SJCRH30 (cell line): Measurements from ENCODE around the gene COPB1. TPM values are rescaled to one million over a fixed set of nuclear protein-coding genes. Genes with fewer than 3 reads are reported as not detected.
A peak's percentile ranks its signal among the peaks of the same experiment; 100 is the strongest.

Experiments
- DNase-seq, 2 experiments: peaks; one replicate each; pipeline ENCODE4 v3.0.0-alpha.2; 2015 to 2020
- H3K27ac ChIP-seq: fragments of 250-450 bp; sonication (Bioruptor Pico); 2 replicates; pipeline ENCODE4 v1.5.1; 2020; ENCODE audit warnings: mild to moderate bottlenecking, moderate library complexity
- H3K27me3 ChIP-seq: fragments of 250-450 bp; sonication (Bioruptor Pico); 2 replicates; pipeline ENCODE4 v1.5.1; 2020; ENCODE audit warnings: mild to moderate bottlenecking, moderate library complexity
- H3K36me3 ChIP-seq: fragments of 250-450 bp; sonication (Bioruptor Pico); 2 replicates; pipeline ENCODE4 v1.5.1; 2020; ENCODE audit warnings: mild to moderate bottlenecking, moderate library complexity
- H3K4me1 ChIP-seq: fragments of 250-450 bp; sonication (Bioruptor Pico); 2 replicates; pipeline ENCODE4 v1.5.1; 2020; ENCODE audit warnings: mild to moderate bottlenecking, moderate library complexity
- H3K4me3 ChIP-seq: fragments of 250-450 bp; sonication (Bioruptor Pico); 2 replicates; pipeline ENCODE4 v1.5.1; 2020; ENCODE audit warnings: mild to moderate bottlenecking, moderate library complexity
- H3K9me3 ChIP-seq: fragments of 250-450 bp; sonication (Bioruptor Pico); replicated peaks from 2 replicates; pipeline ENCODE4 v1.5.1; 2020; ENCODE audit warnings: mild to moderate bottlenecking, moderate library complexity
- total RNA-seq: library from RNA; depleted of rRNA; stranded (reverse); fragments of >200 nt; shearing (Covaris generic); gene quantifications from 2 replicates; pipeline ENCODE4 v1.2.3, GENCODE V29; 2014

COPB1 gene
- total RNA-seq, 1 experiment from 2014 or later = 195 TPM

DNA sequence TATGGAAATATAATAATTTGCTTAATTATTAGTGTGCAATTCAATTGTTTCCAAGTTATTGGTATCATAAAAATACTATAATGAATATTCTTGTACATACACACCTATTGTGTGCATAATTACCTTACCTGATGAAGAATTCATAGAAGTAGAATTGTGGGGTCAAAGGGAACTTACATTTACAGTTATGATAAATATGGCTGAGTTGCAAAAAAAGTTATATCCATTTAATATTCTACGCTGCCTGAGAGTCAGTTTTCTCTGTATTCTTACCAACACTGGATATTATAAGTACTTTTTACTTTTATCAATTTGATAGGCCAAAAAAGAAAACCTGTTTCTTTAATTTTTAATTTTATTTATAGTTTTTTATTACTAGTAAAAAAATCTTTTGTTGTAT is 22.6 kb upstream of the COPB1 start:
- peaks cover 3% of the 10 kb centered on the region for H3K36me3 ChIP-seq
- no peak for DNase-seq
- no peaks in the 10 kb centered on the region for H3K27me3 ChIP-seq
- no peaks in the 10 kb centered on the region for H3K9me3 ChIP-seq
- H3K4me1 ChIP-seq = no peaks in the 10 kb centered on the region
- H3K27ac ChIP-seq = no peak overlapping the region
- H3K4me3 ChIP-seq = no peak overlapping the region

DNA sequence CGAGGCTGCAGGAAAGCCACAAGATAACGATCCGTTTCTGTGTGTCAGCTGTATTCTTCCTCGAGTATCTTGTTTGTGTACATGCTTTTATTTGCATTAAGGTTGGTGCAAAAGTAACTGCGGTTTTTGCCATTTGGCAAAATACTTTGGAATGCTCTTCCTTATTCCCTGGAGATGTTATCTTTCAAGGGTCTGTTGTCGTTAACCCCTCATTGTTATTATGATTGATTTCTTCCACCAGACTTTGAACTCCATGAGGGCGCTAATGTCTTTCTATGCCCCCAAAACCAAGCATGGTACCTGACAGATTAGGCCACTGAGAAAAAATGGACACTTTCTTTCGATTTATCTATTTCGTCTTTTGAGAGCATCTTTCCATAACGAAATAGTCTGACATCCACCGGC is 21.1 kb upstream of the COPB1 start:
- Histone ChIP-seq H3K36me3 (peaks cover 17% of the 10 kb centered on the region), H3K27me3 (no peaks in the 10 kb centered on the region), H3K4me1 (no peaks in the 10 kb centered on the region), H3K27ac (peak overlapping the region; percentile 81), H3K9me3 (no peaks in the 10 kb centered on the region), H3K4me3 (peak overlapping the region; percentile 80)
- no peak for DNase-seq

DNA sequence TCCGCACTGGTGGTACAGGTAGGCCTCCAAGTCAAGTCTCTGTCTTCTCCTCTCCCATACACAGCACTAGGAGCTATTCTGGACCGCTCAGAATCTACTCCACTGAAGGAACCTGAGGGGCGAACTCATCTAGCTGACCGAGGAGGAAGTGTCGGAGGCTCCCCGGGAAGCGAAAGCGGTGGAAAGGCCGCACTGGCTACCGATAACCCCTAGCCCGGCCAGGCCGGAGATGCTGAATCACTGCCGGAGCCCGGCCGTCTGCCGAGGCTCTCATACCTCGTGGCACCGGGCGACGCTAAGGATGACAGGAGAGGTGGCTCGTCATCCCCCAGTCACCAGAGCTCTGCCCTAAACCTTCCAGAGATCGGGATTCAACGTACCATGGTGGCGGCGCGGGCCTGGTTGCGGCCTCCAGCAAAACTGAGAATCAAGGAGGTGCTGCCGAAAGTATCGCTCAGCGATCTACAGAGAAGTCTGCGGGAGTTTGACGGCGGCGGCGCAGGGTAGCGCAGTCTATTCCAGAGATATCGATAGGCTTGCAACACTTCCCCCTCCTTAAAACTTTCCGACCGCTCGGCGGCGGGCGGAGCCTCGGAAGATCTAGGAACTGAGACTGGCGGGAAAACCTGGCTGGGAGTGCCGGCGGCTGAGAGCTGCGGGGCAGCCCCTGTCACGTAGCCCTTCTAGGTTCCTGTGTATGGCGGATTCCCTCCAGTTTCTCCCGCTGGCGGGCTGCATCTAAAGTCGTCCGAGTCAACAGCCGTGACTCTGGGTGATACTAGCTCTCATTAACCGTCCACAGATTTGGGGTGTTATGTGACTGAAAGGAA is 20.5 kb upstream of the COPB1 start, which contains the start of gene PSMA1:
TSS of gene PSMA1 (minus strand) at position 470 of the 830 bp plus-strand sequence. CDS start at position 383, 87 bp downstream.
- peak; percentile 97 to 98 for DNase-seq

DNA sequence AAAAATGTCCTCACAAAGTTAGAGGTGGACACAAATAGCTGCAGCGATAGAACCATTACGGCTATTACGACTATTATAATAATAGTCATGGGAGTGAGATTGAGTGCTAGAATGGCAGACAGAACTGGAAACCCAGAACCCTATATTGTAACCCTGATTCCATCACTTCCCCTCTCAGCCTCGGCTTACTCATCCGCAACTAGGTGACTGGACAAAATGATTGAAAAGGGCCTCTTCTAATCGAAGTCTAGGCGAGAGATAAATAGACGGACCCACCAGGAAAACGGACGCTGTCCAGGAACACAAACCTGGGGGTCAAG is 19.9 kb upstream of the COPB1 start:
- H3K4me1 ChIP-seq = no peaks in the 10 kb centered on the region
- H3K4me3 ChIP-seq = peak overlapping the region; percentile 80
- peak overlapping the region; percentile 81 for H3K27ac ChIP-seq
- DNase-seq = no peak
- peaks cover 27% of the 10 kb centered on the region for H3K36me3 ChIP-seq
- H3K27me3 ChIP-seq = no peaks in the 10 kb centered on the region
- H3K9me3 ChIP-seq = no peaks in the 10 kb centered on the region

More for the DNA sequence above, 20.5 kb upstream of the COPB1 start, which contains the start of gene PSMA1:
- Histone ChIP-seq H3K4me3 (peak within 1 kb of the TSS; percentile 80), H3K27ac (peak within 1 kb of the TSS; percentile 81), H3K36me3 (peaks cover 21% of the 10 kb centered on the region), H3K4me1 (no peaks in the 10 kb centered on the region), H3K27me3 (no peaks in the 10 kb centered on the region), H3K9me3 (no peaks in the 10 kb centered on the region)

DNA sequence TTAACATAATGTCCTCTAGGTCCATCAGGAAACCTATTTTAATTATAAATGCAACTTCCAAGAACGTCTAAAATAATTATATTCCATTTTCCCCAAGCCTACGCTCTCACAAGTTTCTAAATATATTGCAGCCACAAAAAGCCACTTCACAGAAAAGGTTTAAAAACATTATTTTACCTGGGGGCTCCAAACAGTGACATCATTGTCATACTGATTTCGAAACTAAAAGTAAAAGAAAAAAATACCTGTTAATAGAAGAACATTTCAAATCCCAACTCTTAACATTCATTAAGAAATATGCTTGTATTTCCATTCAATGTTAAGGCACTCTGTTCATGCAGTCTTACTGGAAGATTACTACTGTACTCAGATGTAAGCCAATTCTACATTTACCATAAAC is 19.2 kb upstream of the COPB1 start:
- Histone ChIP-seq H3K4me1 (no peaks in the 10 kb centered on the region), H3K36me3 (peaks cover 34% of the 10 kb centered on the region), H3K27ac (no peak overlapping the region), H3K4me3 (peak overlapping the region; percentile 80), H3K9me3 (no peaks in the 10 kb centered on the region), H3K27me3 (no peaks in the 10 kb centered on the region)
- DNase-seq = no peak

DNA sequence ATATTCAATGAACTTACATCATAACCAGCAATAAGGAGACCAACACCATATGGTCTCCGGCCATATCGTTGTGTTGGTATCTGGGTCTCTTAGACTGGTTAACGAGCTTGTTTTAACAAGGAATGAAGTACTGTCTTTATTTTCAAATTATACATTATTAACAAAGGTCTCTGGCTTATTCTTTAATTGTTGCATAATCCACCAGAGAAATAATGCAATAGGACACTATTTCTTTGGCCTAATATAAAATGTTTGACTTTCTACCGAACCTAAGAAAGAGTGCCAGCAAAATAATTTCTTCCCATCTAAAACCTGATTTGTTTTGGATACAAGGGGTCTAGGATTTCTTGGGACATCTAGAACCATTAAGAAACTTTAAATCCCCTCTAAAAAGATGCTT is 14.2 kb upstream of the COPB1 start:
- Histone ChIP-seq H3K4me3 (no peak overlapping the region), H3K36me3 (peaks cover 79% of the 10 kb centered on the region), H3K27me3 (no peaks in the 10 kb centered on the region), H3K9me3 (no peaks in the 10 kb centered on the region), H3K27ac (no peak overlapping the region), H3K4me1 (no peaks in the 10 kb centered on the region)
- DNase-seq = no peak

DNA sequence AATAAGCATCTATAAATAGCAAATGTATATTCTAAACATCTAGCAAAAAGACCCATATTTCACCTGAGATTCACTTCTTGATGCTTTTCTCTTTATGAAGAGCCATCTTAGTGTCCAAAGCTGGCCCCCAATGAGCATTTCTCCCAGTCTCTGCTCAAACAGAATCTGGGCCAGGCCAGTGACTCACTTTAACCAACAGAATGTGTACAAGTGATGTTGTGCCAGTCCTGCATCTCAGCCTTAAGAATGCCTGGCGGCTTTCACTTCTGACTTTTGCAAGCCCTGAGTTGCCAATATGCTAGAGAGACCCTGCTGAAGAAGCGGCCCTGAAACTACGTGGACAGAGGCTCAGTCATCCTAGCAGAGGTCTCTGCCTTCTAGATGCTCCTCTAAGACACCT is 6.9 kb upstream of the COPB1 start:
- H3K27ac ChIP-seq = no peak overlapping the region
- no peak overlapping the region for H3K4me3 ChIP-seq
- H3K36me3 ChIP-seq = peaks cover 71% of the 10 kb centered on the region
- H3K27me3 ChIP-seq = no peaks in the 10 kb centered on the region
- DNase-seq = no peak
- no peaks in the 10 kb centered on the region for H3K9me3 ChIP-seq
- H3K4me1 ChIP-seq = no peaks in the 10 kb centered on the region

DNA sequence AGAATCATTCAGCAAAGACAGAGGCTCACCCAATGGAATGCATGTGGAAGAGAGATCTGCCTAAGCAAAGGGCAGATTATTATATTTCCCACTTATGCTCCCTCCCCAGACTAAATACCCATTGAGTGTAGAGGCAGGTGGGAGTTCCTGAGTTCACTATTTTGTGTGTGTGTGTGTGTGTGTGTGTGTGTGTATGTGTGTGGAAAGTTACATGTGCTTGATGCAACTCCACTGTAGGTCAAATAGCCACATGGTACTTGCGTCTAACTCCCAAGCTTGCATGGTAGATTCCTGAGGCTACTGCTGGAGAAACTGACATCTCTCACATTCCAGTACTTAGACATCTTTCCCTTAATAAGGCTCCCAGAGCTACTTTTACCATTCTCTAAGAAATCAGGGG is 3.4 kb upstream of the COPB1 start:
- H3K9me3 ChIP-seq = no peaks in the 10 kb centered on the region
- no peak for DNase-seq
- no peak overlapping the region for H3K27ac ChIP-seq
- no peaks in the 10 kb centered on the region for H3K27me3 ChIP-seq
- peaks cover 45% of the 10 kb centered on the region for H3K36me3 ChIP-seq
- H3K4me1 ChIP-seq = no peaks in the 10 kb centered on the region
- no peak overlapping the region for H3K4me3 ChIP-seq

DNA sequence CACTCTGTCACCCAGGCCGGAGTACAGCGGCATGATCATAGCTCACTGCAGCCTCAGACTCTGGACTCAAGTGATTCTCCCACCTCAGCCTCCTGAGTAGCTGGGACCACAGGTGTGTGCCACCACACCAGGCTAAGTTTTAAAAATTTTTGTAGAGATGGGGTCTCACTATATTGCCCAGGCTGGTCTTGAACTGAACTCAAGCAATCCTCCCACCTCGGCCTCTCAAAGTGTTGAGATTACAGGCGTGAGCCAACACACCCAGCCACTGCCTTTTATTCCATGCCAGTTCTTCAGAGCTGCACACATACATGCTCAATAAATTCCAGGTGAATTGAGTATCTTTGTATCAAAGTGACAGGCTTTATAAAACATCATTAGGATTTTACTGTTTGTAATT is 2.4 kb upstream of the COPB1 start:
- no peaks in the 10 kb centered on the region for H3K4me1 ChIP-seq
- peaks cover 45% of the 10 kb centered on the region for H3K36me3 ChIP-seq
- no peak overlapping the region for H3K4me3 ChIP-seq
- H3K9me3 ChIP-seq = no peaks in the 10 kb centered on the region
- no peak for DNase-seq
- no peak overlapping the region for H3K27ac ChIP-seq
- H3K27me3 ChIP-seq = no peaks in the 10 kb centered on the region

DNA sequence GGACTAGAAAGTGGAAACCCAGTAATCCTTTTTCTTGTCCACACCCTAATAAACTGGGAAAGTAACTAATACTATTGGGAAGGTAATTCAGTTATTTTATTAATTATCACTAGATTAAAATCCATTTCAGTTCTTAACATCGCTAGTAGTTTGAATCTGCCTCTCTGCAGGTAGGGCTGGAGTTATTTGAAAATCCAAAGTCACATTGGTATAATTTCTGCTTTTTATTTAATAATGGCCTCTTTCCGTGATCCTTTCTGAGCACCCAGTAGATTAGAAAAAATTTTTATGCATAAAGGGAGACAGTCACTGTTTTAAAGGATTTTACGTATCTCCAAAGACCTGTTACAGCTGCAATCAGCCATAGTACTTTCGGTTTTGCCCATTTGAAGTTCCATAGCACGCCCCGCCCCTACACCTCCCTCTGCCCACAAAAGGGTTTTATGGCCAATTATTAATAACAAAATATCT is 605 bp upstream of the COPB1 start:
- Histone ChIP-seq H3K4me1 (no peaks in the 10 kb centered on the region), H3K36me3 (peaks cover 45% of the 10 kb centered on the region), H3K27me3 (no peaks in the 10 kb centered on the region), H3K27ac (peak overlapping the region; percentile 57), H3K4me3 (peak overlapping the region; percentile 72), H3K9me3 (no peaks in the 10 kb centered on the region)
- DNase-seq = peak; percentile 42 to 55

DNA sequence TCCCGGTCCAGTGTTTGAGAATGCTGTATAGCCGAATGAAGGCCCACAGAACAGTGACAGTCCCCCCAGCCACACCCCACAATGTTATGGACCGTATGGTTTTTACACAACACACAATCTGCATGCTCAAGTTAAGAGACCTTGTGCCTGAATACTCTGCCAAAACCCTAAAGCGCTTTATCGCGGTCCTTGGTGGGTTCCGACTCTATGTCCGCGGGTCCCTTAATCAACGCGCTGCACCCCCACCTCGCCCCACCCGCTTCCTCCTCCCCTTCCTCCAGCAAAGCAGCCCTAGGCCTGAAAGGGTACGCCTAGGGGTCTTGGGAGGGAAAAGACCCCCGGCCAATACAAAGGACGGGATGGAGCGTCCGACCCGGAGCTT is 442 bp downstream of the COPB1 start:
- DNase-seq = peak; percentile 51 to 54
- H3K27me3 ChIP-seq = no peaks in the 10 kb centered on the region
- no peaks in the 10 kb centered on the region for H3K4me1 ChIP-seq
- peak overlapping the region; percentile 72 for H3K4me3 ChIP-seq
- H3K27ac ChIP-seq = no peak overlapping the region; the same call in 1 of the 2 replicates
- H3K36me3 ChIP-seq = peaks cover 47% of the 10 kb centered on the region
- H3K9me3 ChIP-seq = no peaks in the 10 kb centered on the region

DNA sequence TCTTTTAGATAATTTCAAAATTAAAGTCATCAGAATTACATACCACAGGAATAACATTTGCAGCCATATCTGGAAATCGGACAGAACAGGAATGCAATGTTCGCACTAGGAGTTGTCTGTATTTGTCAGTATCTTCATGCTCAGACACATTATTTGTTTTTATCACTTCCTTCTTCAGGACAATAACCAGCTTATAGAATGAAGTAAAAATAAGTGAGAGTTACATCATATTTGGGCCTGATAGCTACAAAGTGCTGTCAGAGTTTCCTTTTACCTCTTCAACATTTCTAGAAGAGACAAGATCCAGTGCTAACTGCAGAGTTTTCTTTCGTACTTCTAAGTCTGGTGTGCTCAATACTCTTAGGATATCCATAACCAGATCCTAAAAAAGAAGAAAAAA is 18.9 kb downstream of the COPB1 start:
- peaks cover 94% of the 10 kb centered on the region for H3K36me3 ChIP-seq
- no peak overlapping the region for H3K27ac ChIP-seq
- DNase-seq = no peak
- no peaks in the 10 kb centered on the region for H3K9me3 ChIP-seq
- H3K27me3 ChIP-seq = no peaks in the 10 kb centered on the region
- no peak overlapping the region for H3K4me3 ChIP-seq
- H3K4me1 ChIP-seq = no peaks in the 10 kb centered on the region

DNA sequence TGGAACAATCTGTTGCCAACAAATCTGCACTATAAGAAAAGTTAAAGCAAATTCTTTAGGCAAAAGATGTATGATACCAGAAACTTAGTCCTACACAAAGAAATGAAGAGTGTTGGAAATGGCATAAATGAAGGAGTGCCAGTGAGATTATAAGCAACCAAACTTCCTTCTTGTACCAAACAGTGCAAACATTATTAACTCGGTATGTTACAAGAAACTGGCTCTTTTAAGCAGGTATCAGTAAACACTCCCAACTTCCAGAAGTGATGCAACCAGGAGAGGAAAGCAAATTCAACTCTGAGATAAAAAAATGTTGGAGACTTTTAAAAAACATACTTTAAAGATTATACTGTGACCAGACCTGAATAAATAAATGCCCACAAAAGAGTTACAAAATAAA is 28.5 kb downstream of the COPB1 start:
- Histone ChIP-seq H3K27ac (no peak overlapping the region), H3K9me3 (no peaks in the 10 kb centered on the region), H3K4me1 (no peaks in the 10 kb centered on the region), H3K4me3 (no peak overlapping the region), H3K27me3 (no peaks in the 10 kb centered on the region), H3K36me3 (peaks cover 93% of the 10 kb centered on the region)
- no peak for DNase-seq

DNA sequence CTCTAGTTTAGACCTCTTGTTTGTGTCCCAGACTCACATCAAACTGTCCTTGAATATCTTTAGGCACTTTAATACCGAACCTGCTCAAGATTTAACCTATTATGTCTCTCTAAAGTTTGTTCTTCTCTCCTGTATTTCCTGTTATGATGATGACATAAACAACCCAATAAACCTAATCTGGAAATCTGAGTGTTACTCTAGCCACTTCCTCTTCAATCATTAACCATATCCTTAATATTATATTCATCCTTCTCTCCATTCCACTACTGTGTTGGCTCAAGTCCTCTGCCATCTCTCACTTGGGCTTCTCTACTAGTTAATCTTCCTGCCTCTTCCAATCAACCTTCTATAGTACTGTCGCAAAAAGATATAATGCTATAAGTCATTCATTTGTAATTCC is 36.0 kb downstream of the COPB1 start:
- Histone ChIP-seq H3K4me3 (no peak overlapping the region), H3K27me3 (no peaks in the 10 kb centered on the region), H3K4me1 (no peaks in the 10 kb centered on the region), H3K27ac (no peak overlapping the region), H3K9me3 (no peaks in the 10 kb centered on the region), H3K36me3 (peaks cover 96% of the 10 kb centered on the region)
- DNase-seq = no peak

DNA sequence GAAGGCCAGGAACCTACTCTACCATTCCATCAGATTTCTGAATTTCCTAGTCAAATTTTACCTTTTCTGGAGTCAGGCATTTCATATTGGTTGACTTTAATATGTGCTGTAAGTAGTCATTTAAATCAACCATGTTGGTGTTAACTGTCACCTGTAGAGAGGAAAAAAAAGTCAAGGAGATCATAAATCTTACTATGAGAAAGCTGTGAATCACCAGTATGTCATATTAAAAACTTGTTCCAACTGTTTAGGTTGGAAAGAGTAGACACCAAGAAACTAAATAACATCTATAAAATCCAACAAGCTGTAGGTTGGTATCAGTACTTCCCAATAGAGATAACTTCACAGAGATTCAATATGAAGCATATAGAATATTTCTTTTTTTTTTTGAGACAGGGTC is 39.5 kb downstream of the COPB1 start:
- Histone ChIP-seq H3K27me3 (no peaks in the 10 kb centered on the region), H3K4me1 (no peaks in the 10 kb centered on the region), H3K4me3 (no peak overlapping the region), H3K9me3 (no peaks in the 10 kb centered on the region), H3K27ac (no peak overlapping the region), H3K36me3 (peaks cover 74% of the 10 kb centered on the region)
- no peak for DNase-seq

DNA sequence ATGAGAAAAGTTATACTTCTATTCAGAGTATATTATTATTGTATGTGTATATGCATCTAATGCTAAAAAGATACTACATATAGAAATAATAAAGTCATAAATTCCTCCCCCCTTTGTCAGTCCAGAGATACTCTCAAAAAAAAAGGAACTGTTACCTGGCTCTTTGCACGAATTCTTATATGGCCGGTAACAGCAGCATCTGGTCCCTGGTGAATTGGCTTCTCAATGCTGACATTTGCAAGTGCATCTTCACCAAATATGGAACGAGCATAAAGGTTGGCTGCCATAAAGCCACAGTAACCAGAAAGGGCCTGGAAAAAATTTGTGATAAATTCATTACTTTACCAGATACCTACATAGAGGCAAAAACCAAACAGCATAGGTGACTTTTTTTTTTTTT is 41.2 kb downstream of the COPB1 start:
- DNase-seq = no peak
- no peak overlapping the region for H3K4me3 ChIP-seq
- H3K36me3 ChIP-seq = peaks cover 59% of the 10 kb centered on the region
- H3K27me3 ChIP-seq = no peaks in the 10 kb centered on the region
- H3K27ac ChIP-seq = no peak overlapping the region
- no peaks in the 10 kb centered on the region for H3K4me1 ChIP-seq
- no peaks in the 10 kb centered on the region for H3K9me3 ChIP-seq
